ENCODE data around the gene TBC1D22A. TPM values are rescaled to one million over a fixed set of nuclear protein-coding genes. Genes with fewer than 3 reads are reported as not detected.

The TBC1D22A gene
- total and polyA plus RNA-seq, 10 of the 15 experiments (the other 5 are each of a cell fraction or from before 2014, with no cell fraction given), result 0.63 to 44.7 (median 27.4) TPM

- no peak for TF ChIP-seq RELB (IDR thresholded peaks at IDR 0.05; ENCODE audit: low read depth)
- no peak for TF ChIP-seq TAF1 (IDR thresholded peaks at IDR 0.05; ENCODE audit: borderline replicate concordance, low read depth, low read length)
- TF ChIP-seq JUND (IDR thresholded peaks at IDR 0.05; ENCODE audit: low read depth, low read length), result no peak
- TF ChIP-seq CBX3 (IDR thresholded peaks at IDR 0.05; ENCODE audit: borderline replicate concordance, low read depth), result no peak
- no peak for TF ChIP-seq KAT2A (conservative IDR thresholded peaks at IDR 0.05; ENCODE audit: control insufficient read depth, low read depth, low read length)
- no peak for TF ChIP-seq STAT1 (conservative IDR thresholded peaks at IDR 0.05)
- no peak for TF ChIP-seq SIN3A (IDR thresholded peaks at IDR 0.05; ENCODE audit: low read depth, low read length)
- Histone ChIP-seq H3K4me3 (no peak overlapping the region), H3K9ac (ENCODE audit: control insufficient read depth, insufficient read depth, low read length) (no peak overlapping the region), H4K20me1 (ENCODE audit: control insufficient read depth, insufficient read depth) (no peaks in the 10 kb centered on the region), H3K79me2 (ENCODE audit: control insufficient read depth, insufficient read depth, low read length) (no peaks in the 10 kb centered on the region), H3K36me3 (ENCODE audit: control insufficient read depth in 2 of 2, insufficient read depth in 2 of 2, low read length in 1 of 2) (peaks cover 15 to 32% of the 10 kb centered on the region in 2 experiments; a peak in 3 of 4 replicates), H2AFZ (ENCODE audit: control insufficient read depth, low read depth, low read length) (no peak overlapping the region), H3K9me3 (replicated peaks; ENCODE audit: control insufficient read depth, insufficient read depth, low read length) (no peaks in the 10 kb centered on the region), H3K4me2 (ENCODE audit: control insufficient read depth, insufficient read depth) (no peak overlapping the region), H3K27me3 (replicated peaks in 1 of 2; ENCODE audit: control insufficient read depth in 2 of 2, insufficient read depth in 2 of 2, low read length in 1 of 2) (no peaks in the 10 kb centered on the region), H3K27ac (ENCODE audit: control insufficient read depth, insufficient read depth) (no peak overlapping the region), H3K4me1 (ENCODE audit: control insufficient read depth, insufficient read depth, low read length) (no peaks in the 10 kb centered on the region)
- ChIA-PET POLR2A (no interaction called here), RAD21 (ENCODE audit: unreplicated experiment) (no interaction called here), CTCF (no interaction called here), SMC1A (ENCODE audit: uncharacterized antibody, unreplicated experiment) (interaction anchor here (0.7 kb wide), 1 partner anchor 8 kb away, joined by 3 read pairs; no protein-coding TSS in a partner anchor)
- FAIRE-seq (no peak), DNase-seq (ENCODE audit: low read depth, low spot score) (no peak), ATAC-seq (no peak)
- in situ Hi-C loops (cut with MboI), result no loop called here
- BruUV-seq (replicated peaks), result no TSS peak
- WGBS (ENCODE audit: insufficient coverage, insufficient replicate concordance, low lambda C conversion rate, missing lambda C conversion rate), result 98% methylated on average over 5 of the region's 5 CpGs
- intact Hi-C loops (cut with micrococcal nuclease; ENCODE audit: unreplicated experiment), result no loop called here
Measured at GRCh38 chr22:47008208-47008885, 245.9 kb downstream of the TBC1D22A start.

All from GM12878 (cell line).